ENCODE data around the gene ACOT2.
A peak's percentile ranks its signal among the peaks of the same experiment; 100 is the strongest.
"Not testable (repeated sequence)": the region's sequence is repeated elsewhere in the genome, so short reads cannot be mapped to it uniquely, and the experiment has no call there.

The ACOT2 gene

DNA sequence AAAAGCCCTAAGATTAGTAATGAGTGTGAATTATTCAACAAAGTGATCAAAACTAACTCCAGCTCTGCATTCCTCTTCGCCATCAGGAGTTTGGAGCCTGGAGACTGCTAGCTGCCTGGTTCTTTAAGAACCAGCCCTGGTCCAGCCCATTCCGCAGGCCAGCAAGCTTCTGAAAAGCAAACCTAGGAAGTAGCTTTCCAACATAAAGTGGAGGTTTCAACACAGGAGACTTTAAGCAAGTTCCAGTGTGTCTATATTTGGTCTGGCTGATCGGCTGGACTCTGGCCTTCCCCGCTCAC is 178 bp upstream of the ACOT2 start:
- not testable (repeated sequence) for DNase-seq

- DNase-seq = not testable (repeated sequence)
These were observed 1.9 kb downstream of the ACOT2 start for GRCh38 chr14:73570913-73571312.

DNA sequence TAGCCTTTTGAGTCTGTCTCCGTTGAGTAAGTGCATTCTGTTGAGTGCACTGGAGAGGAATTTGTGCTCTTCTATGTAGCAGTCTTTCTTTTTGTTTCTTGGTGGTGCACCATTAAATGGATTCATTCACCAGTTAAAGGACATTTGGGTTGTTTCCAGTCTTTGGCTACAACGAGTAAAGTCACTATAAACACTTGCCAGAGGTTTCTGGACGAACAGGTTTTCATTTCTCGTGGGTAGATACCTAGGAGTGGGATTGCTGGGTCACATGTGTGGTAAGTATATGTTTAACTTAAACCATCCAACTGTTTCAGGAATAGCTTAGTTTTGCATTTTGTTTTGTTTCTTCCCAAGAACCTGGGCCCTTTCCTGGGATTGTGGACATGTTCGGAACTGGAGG is 4.0 kb downstream of the ACOT2 start:
- DNase-seq = not testable (repeated sequence)

GRCh38 chr14:73573740-73574139 is 4.7 kb downstream of the ACOT2 start:
- DNase-seq = not testable (repeated sequence)

GRCh38 chr14:73574251-73574650 is 5.2 kb downstream of the ACOT2 start:
- DNase-seq = not testable (repeated sequence)

DNA sequence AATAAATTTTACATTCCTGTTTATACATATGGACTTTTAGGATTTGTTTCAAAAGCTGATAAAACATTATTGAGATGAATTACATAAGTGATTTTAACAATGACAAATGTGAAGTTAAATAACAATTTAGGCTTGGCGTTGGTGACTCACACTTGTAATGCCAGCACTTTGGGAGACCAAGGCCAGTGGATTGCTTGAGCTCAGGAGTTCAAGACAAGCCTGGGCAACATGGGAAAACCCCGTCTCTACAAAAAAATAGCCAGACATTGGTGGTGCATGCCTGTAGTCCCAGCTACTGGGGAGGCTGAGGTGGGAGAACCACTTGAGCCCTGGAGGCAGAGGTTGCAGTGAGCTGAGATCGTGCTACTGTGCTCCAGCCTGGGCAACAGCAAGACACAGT is 7.4 kb downstream of the ACOT2 start:
- DNase-seq = no peak

DNA sequence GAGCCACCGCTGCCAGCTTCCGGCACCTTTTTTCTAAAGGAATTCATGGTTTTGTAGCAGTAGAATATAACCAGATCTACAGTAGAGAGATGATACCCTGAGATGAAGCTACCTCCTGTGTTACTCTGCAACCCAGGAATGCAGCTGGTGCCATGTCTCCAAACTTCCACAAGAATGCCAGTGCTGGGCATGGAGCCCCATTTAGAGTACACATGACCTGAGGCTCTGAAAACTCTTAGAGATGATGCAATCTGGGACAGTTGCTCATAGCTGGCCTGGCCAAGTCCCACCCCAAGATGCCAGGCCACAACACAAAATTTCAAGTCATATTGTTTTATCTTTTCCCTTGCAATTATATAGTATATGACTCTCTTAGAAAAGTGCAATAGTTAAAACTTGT is 8.2 kb downstream of the ACOT2 start:
- DNase-seq = not testable (repeated sequence)

- DNase-seq = not testable (repeated sequence)
These were observed 13.3 kb downstream of the ACOT2 start for GRCh38 chr14:73582102-73582979.

- no peak for DNase-seq
These were observed 19.7 kb downstream of the ACOT2 start for GRCh38 chr14:73588695-73589094.

DNA sequence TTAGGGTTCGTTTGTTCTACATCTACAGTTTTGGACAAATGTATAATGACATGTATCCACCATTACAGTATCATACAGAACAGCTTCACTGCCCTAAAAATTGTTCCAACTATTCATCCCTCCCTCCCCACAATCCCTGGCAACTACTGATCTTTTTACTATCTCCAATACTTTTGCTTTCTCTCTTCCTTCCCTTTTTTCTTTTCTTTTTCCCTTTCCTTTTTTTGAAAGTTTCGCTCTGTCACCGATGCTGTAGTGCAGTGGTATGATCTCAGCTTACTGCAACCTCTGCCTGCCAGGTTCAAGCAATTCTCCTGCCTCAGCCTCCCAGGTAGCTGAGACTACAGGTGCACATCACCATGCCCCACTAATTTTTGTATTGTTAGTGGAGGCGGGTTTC is 20.1 kb downstream of the ACOT2 start:
- DNase-seq = no peak

GRCh38 chr14:73590673-73591004 is 21.6 kb downstream of the ACOT2 start:
- not testable (repeated sequence) for DNase-seq

- peak; percentile 10 for DNase-seq
These were observed 22.9 kb downstream of the ACOT2 start, which contains the start of gene ACOT4 for GRCh38 chr14:73591690-73592449. Gene ACOT4, plus strand, starts transcription at chr14:73591873. Its CDS starts 87 bp downstream, at chr14:73591960.

GRCh38 chr14:73594491-73594890 is 25.5 kb downstream of the ACOT2 start:
- DNase-seq = no peak

- no peak for DNase-seq
These were observed 30.5 kb downstream of the ACOT2 start for GRCh38 chr14:73599499-73599898.

- DNase-seq = no peak
These were observed 34.0 kb downstream of the ACOT2 start for GRCh38 chr14:73602994-73603393.

- DNase-seq = no peak
These were observed 37.3 kb downstream of the ACOT2 start for GRCh38 chr14:73606271-73606670.

GRCh38 chr14:73607241-73607640 is 38.2 kb downstream of the ACOT2 start:
- no peak for DNase-seq

GRCh38 chr14:73610687-73611086 is 41.7 kb downstream of the ACOT2 start:
- DNase-seq = peak; percentile 8

- DNase-seq = peak; percentile 33
These were observed 43.5 kb downstream of the ACOT2 start, which contains the start of gene ACOT6 for GRCh38 chr14:73612339-73613045. Gene ACOT6, plus strand, starts transcription at chr14:73612517. Its CDS starts 55 bp downstream, at chr14:73612572.

DNA sequence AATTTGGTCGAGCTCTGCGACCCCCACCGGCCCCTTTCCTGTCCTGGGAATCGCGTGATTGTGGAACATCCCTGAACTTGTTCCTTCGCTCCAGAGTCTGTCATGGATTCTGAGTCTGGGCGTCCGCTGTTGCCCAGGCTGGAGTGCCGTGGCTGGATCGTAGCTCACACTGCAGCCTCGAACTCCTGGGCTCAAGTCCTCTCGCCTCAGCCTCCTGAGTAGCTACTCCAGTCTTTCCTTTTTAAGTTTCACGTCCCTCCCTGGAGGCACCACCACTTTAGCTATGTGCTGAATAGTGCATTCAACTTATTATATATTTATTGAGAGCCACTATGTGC is 44.0 kb downstream of the ACOT2 start:
- no peak for DNase-seq

DNA sequence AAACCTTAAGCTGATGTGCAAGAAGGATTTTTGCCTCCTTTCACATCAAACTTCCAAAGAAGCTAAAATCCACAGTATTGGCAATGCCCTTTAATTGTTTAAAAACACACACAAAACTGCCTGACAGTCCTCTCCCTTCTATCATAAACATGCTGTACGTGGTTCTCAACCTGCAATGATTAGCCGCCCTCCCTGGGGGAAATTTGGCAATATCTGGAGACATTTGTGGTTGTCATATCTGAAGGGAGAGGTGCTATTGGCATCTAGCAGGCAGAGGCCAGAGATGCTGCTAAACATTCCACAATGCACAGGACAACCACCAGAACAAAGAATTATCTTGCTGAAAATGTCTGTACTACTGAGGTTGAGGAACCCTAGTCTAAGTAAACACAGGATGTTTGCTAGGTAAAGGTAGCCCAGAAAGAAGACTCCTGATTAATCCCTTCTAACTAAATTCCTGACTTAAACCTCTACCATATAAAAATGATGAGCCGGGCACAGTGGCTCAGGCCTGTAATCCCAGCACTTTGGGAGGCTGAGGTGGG is 44.5 kb downstream of the ACOT2 start:
- no peak for DNase-seq

- no peak for DNase-seq
These were observed 47.8 kb downstream of the ACOT2 start for GRCh38 chr14:73616831-73617230.

- DNase-seq = no peak
These were observed 50.5 kb downstream of the ACOT2 start for GRCh38 chr14:73619524-73619923.

Measured in kidney glomerular epithelial cell (primary cell).